Measurements from ENCODE around the gene WDR46.

Gene WDR46

GRCh38 chr6:33301877-33302276, 12.8 kb upstream of the WDR46 start:
- DNase-seq (ENCODE audit: extremely low read depth, low read depth) = no peak
- TF ChIP-seq CTCF (IDR thresholded peaks at IDR 0.05; ENCODE audit: low read depth, low read length, missing control alignments) = no peak
- no peak overlapping the region for H3K4me3 ChIP-seq (replicated peaks; ENCODE audit: low read depth, low read length)

- TF ChIP-seq CTCF (IDR thresholded peaks at IDR 0.05; ENCODE audit: low read depth, low read length, missing control alignments) = peak; percentile 78
- peak overlapping the region; percentile 76 for H3K4me3 ChIP-seq (replicated peaks; ENCODE audit: low read depth, low read length)
- no peak for DNase-seq (ENCODE audit: extremely low read depth, low read depth)
Measured at GRCh38 chr6:33299237-33299944, 10.4 kb upstream of the WDR46 start.

- no peak for DNase-seq (ENCODE audit: extremely low read depth, low read depth)
- TF ChIP-seq CTCF (IDR thresholded peaks at IDR 0.05; ENCODE audit: low read depth, low read length, missing control alignments) = no peak
- peak within 1 kb of the TSS; percentile 76 for H3K4me3 ChIP-seq (replicated peaks; ENCODE audit: low read depth, low read length)
Measured at GRCh38 chr6:33298773-33299236, 9.8 kb upstream of the WDR46 start, which contains the start of gene RGL2. RGL2 (minus strand) TSS chr6:33298942; CDS start chr6:33298610, 332 bp downstream.

- no peak for DNase-seq (ENCODE audit: extremely low read depth, low read depth)
- no peak for TF ChIP-seq CTCF (IDR thresholded peaks at IDR 0.05; ENCODE audit: low read depth, low read length, missing control alignments)
- peak overlapping the region; percentile 76 for H3K4me3 ChIP-seq (replicated peaks; ENCODE audit: low read depth, low read length)
Measured at GRCh38 chr6:33297956-33298772, 9.1 kb upstream of the WDR46 start.

GRCh38 chr6:33297406-33297955, 8.4 kb upstream of the WDR46 start:
- peak overlapping the region; percentile 76 for H3K4me3 ChIP-seq (replicated peaks; ENCODE audit: low read depth, low read length)
- no peak for TF ChIP-seq CTCF (IDR thresholded peaks at IDR 0.05; ENCODE audit: low read depth, low read length, missing control alignments)
- no peak for DNase-seq (ENCODE audit: extremely low read depth, low read depth)

- peak overlapping the region; percentile 76 for H3K4me3 ChIP-seq (replicated peaks; ENCODE audit: low read depth, low read length)
- DNase-seq (ENCODE audit: extremely low read depth, low read depth) = no peak
- TF ChIP-seq CTCF (IDR thresholded peaks at IDR 0.05; ENCODE audit: low read depth, low read length, missing control alignments) = no peak
Measured at GRCh38 chr6:33296797-33297405, 7.9 kb upstream of the WDR46 start.
